Ectodermal cell (in vitro differentiated cells): Measurements from ENCODE around the gene SUCLG2.

ENCODE experiments used
- H3K27ac ChIP-seq: 2 replicates; pipeline ENCODE4 v1.7.0; 2013; ENCODE audit warnings: mild to moderate bottlenecking, low read depth, low read length; ENCODE audit not compliant: insufficient read depth, poor library complexity, severe bottlenecking
- H3K27me3 ChIP-seq: 2 replicates; pipeline ENCODE4 v1.7.0; 2013; ENCODE audit warnings: mild to moderate bottlenecking, low read length; ENCODE audit not compliant: insufficient read depth, control insufficient read depth, poor library complexity, severe bottlenecking
- H3K36me3 ChIP-seq: one replicate; pipeline ENCODE4 v1.7.0; 2013; ENCODE audit warnings: low read length; ENCODE audit not compliant: control insufficient read depth, insufficient read depth
- H3K4me1 ChIP-seq: one replicate; pipeline ENCODE4 v1.7.0; 2013; ENCODE audit warnings: low read length; ENCODE audit not compliant: control insufficient read depth, insufficient read depth
- H3K4me3 ChIP-seq: 2 replicates; pipeline ENCODE4 v1.7.0; 2013; ENCODE audit warnings: low read depth, low read length, control low read depth; ENCODE audit not compliant: insufficient read depth
- H3K9me3 ChIP-seq: 2 replicates; pipeline ENCODE4 v1.7.0; 2013; ENCODE audit warnings: mild to moderate bottlenecking, low read length, moderate library complexity; ENCODE audit not compliant: control insufficient read depth
- WGBS, 2 experiments: methylation state at CpG; one replicate each; pipeline ENCODE4 v1.1.7; 2013; ENCODE audit warnings: missing lambda C conversion rate in 2 of 2; 5-methylcytosine and 5-hydroxymethylcytosine counted together

The SUCLG2 gene

GRCh38 chr3:67529337-67529736, 125.1 kb downstream of the SUCLG2 start:
- WGBS, 2 experiments = 96 to 100% methylated on average over 1 of the region's 1 CpG
- Histone ChIP-seq H3K4me1 (no peaks in the 10 kb centered on the region), H3K27ac (no peak overlapping the region), H3K4me3 (no peak overlapping the region), H3K36me3 (no peaks in the 10 kb centered on the region), H3K9me3 (no peaks in the 10 kb centered on the region), H3K27me3 (no peaks in the 10 kb centered on the region)

- H3K4me1 ChIP-seq = no peaks in the 10 kb centered on the region
- no peaks in the 10 kb centered on the region for H3K27me3 ChIP-seq
- H3K27ac ChIP-seq = no peak overlapping the region
- no peaks in the 10 kb centered on the region for H3K36me3 ChIP-seq
- H3K9me3 ChIP-seq = no peaks in the 10 kb centered on the region
- H3K4me3 ChIP-seq = no peak overlapping the region
- WGBS, 2 experiments = 89% methylated on average over 2 of the region's 2 CpGs
Observed at GRCh38 chr3:67526246-67526645, 128.2 kb downstream of the SUCLG2 start.

GRCh38 chr3:67524046-67524445, 130.4 kb downstream of the SUCLG2 start:
- H3K4me1 ChIP-seq = no peaks in the 10 kb centered on the region
- H3K36me3 ChIP-seq = no peaks in the 10 kb centered on the region
- H3K4me3 ChIP-seq = no peak overlapping the region
- WGBS, 2 experiments = 93 to 100% methylated on average over 2 to 5 of the region's 6 CpGs
- no peaks in the 10 kb centered on the region for H3K27me3 ChIP-seq
- no peak overlapping the region for H3K27ac ChIP-seq
- H3K9me3 ChIP-seq = no peaks in the 10 kb centered on the region

GRCh38 chr3:67522081-67522480, 132.3 kb downstream of the SUCLG2 start:
- H3K9me3 ChIP-seq = no peaks in the 10 kb centered on the region
- no peaks in the 10 kb centered on the region for H3K27me3 ChIP-seq
- H3K4me3 ChIP-seq = no peak overlapping the region
- 90 to 95% methylated on average over 4 of the region's 4 CpGs for WGBS, 2 experiments
- H3K4me1 ChIP-seq = no peaks in the 10 kb centered on the region
- no peaks in the 10 kb centered on the region for H3K36me3 ChIP-seq
- no peak overlapping the region for H3K27ac ChIP-seq

GRCh38 chr3:67521053-67521646, 133.3 kb downstream of the SUCLG2 start:
- 86 to 99% methylated on average over 3 to 4 of the region's 5 CpGs for WGBS, 2 experiments
- Histone ChIP-seq H3K9me3 (no peaks in the 10 kb centered on the region), H3K4me3 (no peak overlapping the region), H3K27me3 (no peaks in the 10 kb centered on the region), H3K36me3 (no peaks in the 10 kb centered on the region), H3K27ac (no peak overlapping the region), H3K4me1 (no peaks in the 10 kb centered on the region)

GRCh38 chr3:67518236-67518635, 136.2 kb downstream of the SUCLG2 start:
- no peaks in the 10 kb centered on the region for H3K27me3 ChIP-seq
- H3K4me1 ChIP-seq = peaks cover 6% of the 10 kb centered on the region
- H3K4me3 ChIP-seq = no peak overlapping the region
- 89 to 91% methylated on average over 3 to 4 of the region's 4 CpGs for WGBS, 2 experiments
- no peaks in the 10 kb centered on the region for H3K36me3 ChIP-seq
- H3K27ac ChIP-seq = no peak overlapping the region
- no peaks in the 10 kb centered on the region for H3K9me3 ChIP-seq

- H3K9me3 ChIP-seq = no peaks in the 10 kb centered on the region
- H3K36me3 ChIP-seq = no peaks in the 10 kb centered on the region
- H3K27me3 ChIP-seq = no peaks in the 10 kb centered on the region
- 91 to 97% methylated on average over 2 of the region's 2 CpGs for WGBS, 2 experiments
- peaks cover 6% of the 10 kb centered on the region for H3K4me1 ChIP-seq
- H3K4me3 ChIP-seq = no peak overlapping the region
- no peak overlapping the region for H3K27ac ChIP-seq
Observed at GRCh38 chr3:67517781-67518180, 136.6 kb downstream of the SUCLG2 start.

- 96 to 97% methylated on average over 2 of the region's 2 CpGs for WGBS, 2 experiments
Observed at GRCh38 chr3:67516496-67516895, 137.9 kb downstream of the SUCLG2 start.

GRCh38 chr3:67515778-67516177, 138.6 kb downstream of the SUCLG2 start:
- Histone ChIP-seq H3K27me3 (no peaks in the 10 kb centered on the region), H3K9me3 (no peaks in the 10 kb centered on the region), H3K36me3 (no peaks in the 10 kb centered on the region), H3K4me3 (no peak overlapping the region), H3K27ac (no peak overlapping the region), H3K4me1 (peaks cover 6% of the 10 kb centered on the region)
- WGBS, 2 experiments = 21 to 23% methylated on average over 3 of the region's 3 CpGs

More at GRCh38 chr3:67516496-67516895, 137.9 kb downstream of the SUCLG2 start:
- H3K27ac ChIP-seq = no peak overlapping the region
- no peaks in the 10 kb centered on the region for H3K9me3 ChIP-seq
- H3K4me1 ChIP-seq = peaks cover 6% of the 10 kb centered on the region
- no peak overlapping the region for H3K4me3 ChIP-seq
- H3K27me3 ChIP-seq = no peaks in the 10 kb centered on the region
- H3K36me3 ChIP-seq = no peaks in the 10 kb centered on the region

GRCh38 chr3:67509471-67510075, 144.8 kb downstream of the SUCLG2 start:
- Histone ChIP-seq H3K4me3 (no peak overlapping the region), H3K27ac (no peak overlapping the region), H3K4me1 (no peaks in the 10 kb centered on the region), H3K9me3 (no peaks in the 10 kb centered on the region), H3K36me3 (no peaks in the 10 kb centered on the region), H3K27me3 (no peaks in the 10 kb centered on the region)
- 90 to 94% methylated on average over 4 of the region's 4 CpGs for WGBS, 2 experiments
